GM11168 (cell line): ENCODE data around the gene POTEB3.
"Not testable (repeated sequence)": the region's sequence is repeated elsewhere in the genome, so short reads cannot be mapped to it uniquely, and the experiment has no call there.

Experiments
- in situ Hi-C: fragments of 300-500 bp; cut with MboI; formaldehyde crosslinking; loops from one replicate; pipeline ENCODE4 v1.12.0; 2022; ENCODE audit warnings: low sequenced_read_pairs; ENCODE audit not compliant: unreplicated experiment

The POTEB3 gene

DNA sequence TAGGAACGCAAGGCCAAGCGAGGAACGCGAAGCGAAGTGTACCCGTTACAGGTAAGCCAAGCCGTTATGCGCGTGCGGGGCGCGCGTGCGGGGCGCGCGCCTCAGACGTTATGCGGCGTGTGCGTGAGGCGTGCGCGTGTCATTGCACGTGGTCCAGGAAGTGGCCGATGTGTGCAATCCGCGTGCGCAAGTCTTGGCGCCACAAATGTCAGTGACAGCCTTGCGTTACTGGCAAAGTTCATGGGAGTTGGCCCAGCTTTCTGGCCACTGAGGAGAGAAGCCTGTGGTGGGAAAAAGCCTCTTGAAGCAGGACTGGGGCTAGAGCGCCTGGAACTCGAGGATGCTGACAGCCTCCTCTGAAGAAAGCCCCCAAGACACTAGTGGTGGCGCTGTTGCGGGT lies at the start of gene POTEB3:
POTEB3 (minus strand) TSS at position 101 of the 400 bp plus-strand sequence. CDS start 488 bp downstream, outside the sequence.
- in situ Hi-C loops, result not testable (repeated sequence)

DNA sequence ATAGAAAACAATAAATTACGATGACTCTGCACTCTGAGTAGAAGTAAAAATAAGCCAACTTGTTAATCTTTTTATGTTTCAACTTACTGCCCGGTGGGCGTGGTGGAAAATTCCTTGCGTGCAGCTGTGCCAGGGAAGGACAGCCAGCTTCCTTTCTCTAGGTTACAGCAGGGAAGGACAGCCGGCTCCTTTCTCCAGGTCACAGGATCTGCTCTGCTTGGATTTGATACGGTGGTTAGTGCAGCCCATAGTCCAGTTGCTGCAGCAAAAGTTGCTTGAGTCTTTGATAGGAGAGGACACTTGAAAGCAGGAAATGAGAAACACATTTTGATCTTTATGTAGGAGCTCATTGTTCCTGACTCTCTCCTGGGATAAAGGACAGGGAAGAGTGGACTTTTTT lies 13.4 kb upstream of the POTEB3 start:
- in situ Hi-C loops, result not testable (repeated sequence)

DNA sequence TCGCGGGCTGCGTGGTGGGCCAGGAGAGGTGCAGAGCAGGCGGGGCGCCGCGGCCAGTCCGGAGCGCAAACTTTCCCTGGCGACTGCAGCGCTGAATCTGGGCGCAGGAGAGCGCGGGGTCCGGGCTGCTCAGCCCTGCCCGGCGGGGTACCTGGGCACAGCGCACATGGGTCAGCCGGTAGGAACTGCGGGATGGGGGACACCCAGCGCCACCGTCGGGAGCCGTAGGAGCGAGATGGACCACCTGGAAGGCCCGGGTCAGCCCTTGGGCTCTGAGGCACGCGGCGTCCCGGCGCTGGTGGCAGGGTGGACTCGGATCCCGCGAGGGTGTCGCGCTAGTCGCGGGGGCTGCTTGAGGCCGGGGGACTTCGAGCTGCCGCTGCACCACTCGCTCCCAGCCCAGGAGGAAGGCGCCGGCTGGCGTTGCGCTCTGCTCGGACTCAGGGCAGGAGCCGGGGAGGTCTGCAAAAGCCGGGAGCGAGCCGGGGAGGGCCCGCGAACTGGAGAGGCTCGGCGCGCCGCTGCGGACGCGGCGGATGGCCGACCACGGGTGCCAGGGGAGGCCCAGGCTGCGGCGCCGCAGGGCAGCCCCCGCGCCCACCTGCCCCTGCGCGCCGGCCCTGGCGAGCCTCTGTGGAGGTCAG lies 11.7 kb upstream of the POTEB3 start:
- in situ Hi-C loops, result not testable (repeated sequence)

DNA sequence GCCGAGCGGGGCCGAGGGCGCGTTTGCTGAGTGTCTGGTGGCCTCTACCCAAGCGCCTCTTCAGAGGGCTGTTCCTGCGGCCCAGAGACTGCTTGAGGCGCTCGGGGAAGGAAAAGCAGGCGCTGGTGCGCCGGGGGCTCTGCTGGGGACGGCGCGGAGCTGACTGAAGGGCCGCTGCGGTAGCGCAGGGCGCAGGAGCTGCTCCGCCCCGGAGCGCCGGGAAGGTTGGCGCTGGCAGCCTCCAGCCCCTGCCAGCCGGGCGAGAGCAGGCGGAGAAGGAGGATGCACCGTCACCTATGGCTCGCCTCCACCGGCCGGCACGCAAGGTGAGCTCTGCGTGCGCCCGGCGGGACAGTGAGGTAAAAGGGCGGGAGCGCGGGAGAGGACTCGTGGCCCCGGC lies 11.2 kb upstream of the POTEB3 start:
- in situ Hi-C loops, result not testable (repeated sequence)

DNA sequence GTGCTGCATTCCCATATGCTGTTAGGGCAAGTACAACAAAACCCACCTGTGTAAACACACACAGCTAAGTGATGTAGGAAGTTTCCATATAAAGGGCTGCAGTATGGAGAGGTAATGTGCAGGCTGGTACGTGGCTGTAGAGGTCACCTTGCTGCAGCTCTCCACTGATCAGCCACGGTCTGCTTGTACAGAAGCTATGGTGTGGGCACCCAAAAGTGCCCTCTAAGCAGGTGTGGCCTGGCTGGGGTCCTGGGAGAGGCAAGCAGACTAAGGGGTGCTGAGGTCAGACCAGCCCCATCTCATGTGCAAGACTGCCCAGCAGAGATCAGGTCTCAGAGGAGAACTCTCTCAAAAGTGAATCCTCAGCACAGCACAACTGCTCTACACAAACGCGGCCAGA lies 32.9 kb downstream of the POTEB3 start:
- in situ Hi-C loops, result not testable (repeated sequence)

DNA sequence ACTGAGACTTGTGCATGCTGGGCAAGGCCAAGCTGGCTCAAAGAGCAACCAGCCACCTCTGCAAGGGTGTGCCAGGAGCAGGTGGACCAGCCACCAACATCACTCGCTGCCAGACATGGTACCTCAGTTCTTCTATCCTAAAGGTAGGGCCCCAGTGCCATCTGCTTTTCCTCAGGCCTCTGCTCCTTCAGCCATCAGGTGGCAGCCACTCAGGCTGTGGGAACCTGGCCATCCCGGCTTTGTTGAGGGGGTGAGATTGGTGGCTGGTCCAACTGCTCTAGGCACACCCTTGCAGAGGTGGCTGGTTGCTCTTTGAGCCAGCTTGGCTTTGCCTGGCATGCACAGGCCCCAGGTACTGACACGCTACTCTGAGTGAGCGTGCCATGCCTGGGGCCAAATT lies 38.8 kb downstream of the POTEB3 start:
- in situ Hi-C loops, result not testable (repeated sequence)

DNA sequence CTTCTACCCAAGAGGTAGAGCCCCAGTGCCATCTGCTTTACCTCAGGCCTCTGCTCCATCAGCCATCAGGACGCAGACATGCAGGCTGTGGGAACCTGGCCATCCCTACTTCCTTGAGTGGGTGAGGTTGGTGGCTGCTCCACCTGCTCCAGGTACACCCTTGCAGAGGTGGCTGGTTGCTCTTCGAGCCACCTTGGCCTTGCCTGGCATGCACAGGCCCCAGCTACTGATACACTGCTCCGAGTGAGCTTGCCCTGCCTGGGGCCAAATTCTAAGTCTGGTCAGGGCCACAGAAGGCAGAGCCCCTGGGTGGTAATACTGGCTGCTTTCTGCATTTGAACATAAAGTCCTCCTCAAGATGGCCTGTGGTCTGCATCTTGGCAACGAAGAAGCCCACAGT lies 41.2 kb downstream of the POTEB3 start:
- in situ Hi-C loops, result not testable (repeated sequence)

DNA sequence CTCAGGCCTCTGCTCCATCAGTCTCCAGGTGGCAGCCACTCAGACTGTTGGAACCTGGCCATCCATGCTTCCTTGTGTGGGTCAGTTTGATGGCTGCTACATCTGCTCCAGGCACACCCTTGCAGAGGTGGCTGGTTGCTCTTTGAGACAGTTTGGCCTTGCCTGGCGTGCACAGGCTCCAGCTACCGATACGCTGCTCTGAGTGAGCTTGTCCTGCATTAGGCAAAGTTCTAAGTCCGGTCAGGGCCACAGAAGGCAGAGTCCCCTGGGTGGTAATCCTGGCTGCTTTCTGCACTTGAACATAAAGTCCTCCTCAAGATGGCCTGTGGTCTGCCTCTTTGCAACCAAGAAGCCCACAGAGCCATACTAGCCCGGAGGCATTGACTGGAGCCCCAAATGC lies 41.8 kb downstream of the POTEB3 start:
- in situ Hi-C loops, result not testable (repeated sequence)

DNA sequence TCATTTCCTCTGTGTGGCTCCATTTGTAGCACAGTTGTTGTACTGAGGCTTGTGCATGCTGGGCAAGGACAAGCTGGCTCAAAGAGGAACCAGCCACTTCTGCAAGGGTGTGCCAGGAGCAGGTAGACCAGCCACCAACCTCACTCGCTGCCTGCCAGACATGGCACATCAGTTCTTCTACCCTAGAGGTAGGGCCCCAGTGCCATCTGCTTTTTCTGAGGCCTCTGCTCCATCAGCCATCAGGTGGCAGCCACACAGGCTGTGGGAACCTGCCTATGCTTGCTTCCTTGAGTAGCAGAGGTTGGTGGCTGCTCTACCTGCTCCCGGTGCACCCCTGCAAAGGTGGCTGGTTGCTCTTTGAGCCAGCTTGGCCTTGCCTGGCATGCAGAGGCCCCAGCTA lies 42.6 kb downstream of the POTEB3 start:
- in situ Hi-C loops, result not testable (repeated sequence)

DNA sequence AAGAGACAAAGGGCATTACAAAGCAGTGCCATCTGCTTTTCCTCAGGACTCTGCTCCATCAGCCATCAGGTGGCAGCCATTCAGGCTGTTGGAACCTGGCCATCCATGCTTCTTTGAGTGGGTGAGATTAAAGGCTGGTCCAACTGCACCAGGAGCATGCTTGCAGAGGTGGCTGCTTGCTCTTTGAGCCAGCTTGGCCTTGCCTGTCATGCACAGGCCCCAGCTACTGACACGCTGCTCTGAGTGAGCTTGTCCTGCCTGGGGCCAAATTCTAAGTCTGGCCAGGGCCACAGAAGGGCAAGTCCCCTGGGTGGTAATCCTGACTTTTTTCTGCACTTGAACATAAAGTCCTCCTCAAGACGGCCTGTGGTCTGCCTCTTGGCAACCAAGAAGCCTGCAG lies 43.1 kb downstream of the POTEB3 start:
- in situ Hi-C loops, result not testable (repeated sequence)

DNA sequence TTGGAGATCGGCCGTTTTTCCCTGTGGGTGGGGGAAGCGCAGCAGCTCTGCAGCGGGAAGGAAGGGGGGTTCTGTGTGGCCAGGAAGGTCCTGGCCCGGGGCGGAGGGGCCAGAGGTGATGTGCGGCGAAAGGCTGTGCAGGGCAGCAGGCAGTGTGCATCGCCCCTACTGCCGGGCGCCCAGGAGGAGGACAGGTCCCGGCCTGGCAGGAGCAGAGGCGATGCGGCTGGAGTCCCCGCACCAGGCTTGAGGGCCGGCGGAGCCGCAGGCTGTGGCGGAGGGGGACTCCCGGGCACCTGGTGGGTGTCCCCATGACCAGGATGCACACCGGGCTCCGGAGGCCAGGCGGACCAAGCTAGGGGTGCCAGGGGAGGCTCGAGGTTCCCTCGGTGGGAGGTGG lies 54.3 kb downstream of the POTEB3 start:
- in situ Hi-C loops, result not testable (repeated sequence)

DNA sequence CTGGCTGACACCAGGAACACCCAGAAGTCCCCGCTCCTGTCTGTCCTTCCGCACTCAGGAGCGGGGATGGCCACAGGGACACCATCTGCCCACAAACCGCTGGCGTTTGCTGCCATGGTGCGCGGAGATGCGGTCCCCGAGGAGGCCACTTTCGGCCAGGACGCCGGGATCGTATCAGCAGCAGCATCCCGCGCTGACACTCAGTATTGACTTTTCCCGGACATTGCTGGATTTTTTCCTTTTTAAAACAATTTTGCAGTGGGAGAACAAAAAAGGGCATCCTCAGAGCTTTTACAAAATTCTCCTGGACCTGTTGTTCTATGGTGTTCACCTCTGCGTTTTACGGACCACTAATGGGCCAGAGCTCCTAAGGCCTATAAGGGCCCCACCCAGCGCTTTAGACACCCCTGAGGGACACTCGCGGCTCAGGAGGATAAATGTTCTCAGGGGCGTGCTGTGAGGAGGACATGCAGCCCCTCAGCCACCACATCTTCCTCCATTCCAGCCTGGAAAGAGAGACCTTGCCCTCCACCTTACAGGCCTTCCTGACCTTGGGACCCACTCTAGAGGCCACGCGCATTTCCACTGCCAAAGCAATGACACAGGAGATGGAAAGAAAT lies 56.3 kb downstream of the POTEB3 start:
- in situ Hi-C loops, result not testable (repeated sequence)

DNA sequence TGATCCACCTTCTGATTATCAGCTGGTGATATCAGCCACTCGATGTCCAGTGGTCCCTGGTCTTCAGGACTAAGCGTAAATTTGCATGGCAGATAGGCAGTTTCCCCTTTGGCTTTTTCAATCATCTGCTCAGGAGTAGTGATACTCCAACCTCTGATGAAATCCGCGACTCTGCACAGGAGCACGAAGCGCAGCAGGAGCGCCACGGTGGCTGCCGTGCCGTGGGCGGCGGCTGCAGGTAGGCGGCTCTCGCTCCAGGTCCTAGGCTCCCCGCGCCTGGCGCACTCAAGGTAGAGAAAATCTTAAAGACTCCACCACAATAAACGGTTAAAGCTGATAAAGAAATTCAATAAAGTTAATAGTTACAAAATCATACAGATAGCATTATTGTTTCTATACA lies 66.6 kb downstream of the POTEB3 start:
- in situ Hi-C loops, result not testable (repeated sequence)

DNA sequence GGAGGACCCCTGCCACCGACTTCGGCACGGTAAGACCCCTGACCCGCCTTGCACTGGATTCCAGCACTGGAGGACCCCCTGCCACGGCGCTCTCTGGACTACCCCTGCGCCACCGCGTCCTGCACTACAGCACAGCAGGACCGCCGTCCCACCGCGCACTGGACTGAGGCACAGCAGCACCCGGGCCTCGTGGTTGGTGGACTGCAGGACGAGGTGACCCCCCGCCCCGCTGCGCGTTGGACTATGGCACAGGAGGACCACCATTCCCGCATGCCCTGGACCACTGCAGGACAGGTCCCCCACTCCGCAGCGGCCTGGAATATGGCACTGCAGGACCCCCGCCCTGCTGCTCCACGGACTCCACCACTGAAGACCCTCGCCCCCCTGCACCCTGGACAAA lies 71.1 kb downstream of the POTEB3 start:
- in situ Hi-C loops, result not testable (repeated sequence)

DNA sequence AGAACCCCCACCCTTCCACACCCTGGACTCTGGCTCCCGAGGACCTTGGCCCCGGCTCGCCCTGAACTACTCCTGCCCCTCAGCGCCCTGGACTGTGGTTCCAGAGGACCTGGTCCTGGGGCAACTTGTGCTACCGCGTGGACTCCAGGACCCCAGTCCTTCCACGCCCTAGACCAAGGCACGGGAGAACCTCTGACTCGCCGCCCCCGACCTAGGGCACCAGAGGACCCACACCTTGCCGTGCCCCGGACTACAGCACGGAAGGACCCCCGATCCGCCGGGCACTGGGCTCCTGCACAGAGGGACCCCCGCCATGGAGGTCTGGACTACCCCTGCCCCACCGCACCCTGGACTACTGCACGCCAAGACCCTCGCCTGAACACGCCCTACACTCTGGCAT lies 71.7 kb downstream of the POTEB3 start:
- in situ Hi-C loops, result not testable (repeated sequence)
